Endothelial cell (in vitro differentiated cells): ENCODE data around the gene CD300E. TPM values are rescaled to one million over a fixed set of nuclear protein-coding genes. Genes with fewer than 3 reads are reported as not detected.
"Not testable (repeated sequence)": the region's sequence is repeated elsewhere in the genome, so short reads cannot be mapped to it uniquely, and the experiment has no call there.

Experiments
- DNase-seq: peaks from one replicate; pipeline ENCODE4 v3.0.0; 2021; ENCODE audit warnings: low spot score
- H3K27ac Mint-ChIP-seq: one replicate; pipeline ENCODE4 v1.8.0; 2021; ENCODE audit warnings: mixed read lengths, inconsistent platforms; ENCODE audit not compliant: unreplicated experiment
- H3K27me3 Mint-ChIP-seq: one replicate; pipeline ENCODE4 v1.8.0; 2021; ENCODE audit warnings: mild to moderate bottlenecking, moderate library complexity, mixed read lengths, inconsistent platforms; ENCODE audit not compliant: unreplicated experiment
- H3K36me3 Mint-ChIP-seq: one replicate; pipeline ENCODE4 v1.8.0; 2021; ENCODE audit warnings: mild to moderate bottlenecking, low read depth, mixed read lengths, inconsistent platforms; ENCODE audit not compliant: unreplicated experiment
- H3K4me1 Mint-ChIP-seq: one replicate; pipeline ENCODE4 v1.8.0; 2021; ENCODE audit warnings: mild to moderate bottlenecking, mixed read lengths, inconsistent platforms; ENCODE audit not compliant: unreplicated experiment
- H3K4me3 Mint-ChIP-seq: one replicate; pipeline ENCODE4 v1.8.0; 2021; ENCODE audit warnings: mild to moderate bottlenecking, mixed read lengths, inconsistent platforms; ENCODE audit not compliant: unreplicated experiment
- H3K9me3 Mint-ChIP-seq: one replicate; pipeline ENCODE4 v1.8.0; 2021; ENCODE audit warnings: mixed read lengths, inconsistent platforms; ENCODE audit not compliant: unreplicated experiment
- CTCF ChIP-seq: fragments of 200-600 bp; sonication (generic); IDR thresholded peaks from one replicate; pipeline ENCODE4 v1.5.0; 2021; ENCODE audit warnings: antibody characterized with exemption; ENCODE audit not compliant: unreplicated experiment
- total RNA-seq: library from RNA; stranded (reverse); fragmentation: NEBNext Ultra II Directional; extraction: Animal tissue kit (Norgen Biotek cat#: 25700); gene quantifications from one replicate; pipeline ENCODE4 v1.2.1, GENCODE V29; 2021; ENCODE audit not compliant: unreplicated experiment

The CD300E gene
- total RNA-seq, 1 donor from 2014 or later, result not detected

- Mint-ChIP-seq H3K4me3 (no peak overlapping the region), H3K27me3 (peaks cover 1% of the 10 kb centered on the region), H3K4me1 (peaks cover 2% of the 10 kb centered on the region), H3K27ac (no peak overlapping the region), H3K36me3 (no peaks in the 10 kb centered on the region), H3K9me3 (no peaks in the 10 kb centered on the region)
- no peak for TF ChIP-seq CTCF
- no peak for DNase-seq
These were observed 13.7 kb upstream of the CD300E start for GRCh38 chr17:74637265-74637664.

- not testable (repeated sequence) for H3K27me3 Mint-ChIP-seq, H3K4me3 Mint-ChIP-seq, H3K27ac Mint-ChIP-seq, H3K9me3 Mint-ChIP-seq, DNase-seq, H3K4me1 Mint-ChIP-seq, H3K36me3 Mint-ChIP-seq
These were observed 13.1 kb upstream of the CD300E start for GRCh38 chr17:74636541-74637085.

- no peak for DNase-seq
- no peaks in the 10 kb centered on the region for H3K9me3 Mint-ChIP-seq
- H3K27me3 Mint-ChIP-seq, result peaks cover 1% of the 10 kb centered on the region
- no peak overlapping the region for H3K4me3 Mint-ChIP-seq
- no peaks in the 10 kb centered on the region for H3K36me3 Mint-ChIP-seq
- TF ChIP-seq CTCF, result no peak
- no peak overlapping the region for H3K27ac Mint-ChIP-seq
- H3K4me1 Mint-ChIP-seq, result peaks cover 2% of the 10 kb centered on the region
These were observed 11.9 kb upstream of the CD300E start for GRCh38 chr17:74635418-74635817.

GRCh38 chr17:74633326-74633725, 9.8 kb upstream of the CD300E start:
- no peak for DNase-seq
- Mint-ChIP-seq H3K4me3 (no peak overlapping the region), H3K4me1 (peaks cover 2% of the 10 kb centered on the region), H3K27me3 (peaks cover 4% of the 10 kb centered on the region), H3K9me3 (no peaks in the 10 kb centered on the region), H3K36me3 (no peaks in the 10 kb centered on the region), H3K27ac (no peak overlapping the region)
- no peak for TF ChIP-seq CTCF

- TF ChIP-seq CTCF, result no peak
- peaks cover 4% of the 10 kb centered on the region for H3K27me3 Mint-ChIP-seq
These were observed 9.1 kb upstream of the CD300E start for GRCh38 chr17:74632617-74633016.

More at GRCh38 chr17:74632617-74633016, 9.1 kb upstream of the CD300E start:
- no peaks in the 10 kb centered on the region for H3K36me3 Mint-ChIP-seq
- DNase-seq, result no peak
- H3K27ac Mint-ChIP-seq, result no peak overlapping the region
- no peaks in the 10 kb centered on the region for H3K9me3 Mint-ChIP-seq
- no peak overlapping the region for H3K4me3 Mint-ChIP-seq
- peaks cover 2% of the 10 kb centered on the region for H3K4me1 Mint-ChIP-seq
